ENCODE results near the gene CXCR4.

- TF ChIP-seq, protein P1, sequence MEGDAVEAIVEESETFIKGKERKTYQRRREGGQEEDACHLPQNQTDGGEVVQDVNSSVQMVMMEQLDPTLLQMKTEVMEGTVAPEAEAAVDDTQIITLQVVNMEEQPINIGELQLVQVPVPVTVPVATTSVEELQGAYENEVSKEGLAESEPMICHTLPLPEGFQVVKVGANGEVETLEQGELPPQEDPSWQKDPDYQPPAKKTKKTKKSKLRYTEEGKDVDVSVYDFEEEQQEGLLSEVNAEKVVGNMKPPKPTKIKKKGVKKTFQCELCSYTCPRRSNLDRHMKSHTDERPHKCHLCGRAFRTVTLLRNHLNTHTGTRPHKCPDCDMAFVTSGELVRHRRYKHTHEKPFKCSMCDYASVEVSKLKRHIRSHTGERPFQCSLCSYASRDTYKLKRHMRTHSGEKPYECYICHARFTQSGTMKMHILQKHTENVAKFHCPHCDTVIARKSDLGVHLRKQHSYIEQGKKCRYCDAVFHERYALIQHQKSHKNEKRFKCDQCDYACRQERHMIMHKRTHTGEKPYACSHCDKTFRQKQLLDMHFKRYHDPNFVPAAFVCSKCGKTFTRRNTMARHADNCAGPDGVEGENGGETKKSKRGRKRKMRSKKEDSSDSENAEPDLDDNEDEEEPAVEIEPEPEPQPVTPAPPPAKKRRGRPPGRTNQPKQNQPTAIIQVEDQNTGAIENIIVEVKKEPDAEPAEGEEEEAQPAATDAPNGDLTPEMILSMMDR (IDR thresholded peaks at IDR 0.05; ENCODE audit: low read depth, low read length) = no peak
- no peak for TF ChIP-seq EZH2phosphoT487 (IDR thresholded peaks at IDR 0.05; ENCODE audit: low read depth)
Observed at GRCh38 chr2:136151021-136151971, 33.3 kb upstream of the CXCR4 start.

All from OCI-LY3 (cell line).